Gastroesophageal sphincter (tissue), 3 donors: ENCODE results near the gene RNF123.

Experiments
- CTCF ChIP-seq, 4 experiments: fragments of 200-600 bp in 2 of 4; fragments of 450-650 bp in 2 of 4; sonication (generic) in 1 of 4; IDR thresholded peaks; one replicate each; pipeline ENCODE4 v1.5.1; 2017 to 2019; ENCODE audit warnings: antibody characterized with exemption in 4 of 4, mild to moderate bottlenecking in 2 of 4, moderate library complexity in 2 of 4
- EP300 ChIP-seq: sonication (generic); formaldehyde crosslinking; IDR thresholded peaks from one replicate; pipeline ENCODE4 v1.6.1; 2017; ENCODE audit warnings: antibody characterized with exemption, mild to moderate bottlenecking
- POLR2A ChIP-seq, 2 donors: fragments of 450-650 bp; IDR thresholded peaks; one replicate each; pipeline ENCODE4 v1.6.1; 2017; ENCODE audit warnings: antibody characterized with exemption in 2 of 2, mild to moderate bottlenecking in 2 of 2, moderate library complexity in 1 of 2

GRCh38 chr3:49717959-49718857 lies 28.9 kb downstream of the RNF123 start:
- TF ChIP-seq CTCF (IDR thresholded peaks at IDR 0.05) (no peak), POLR2A (IDR thresholded peaks at IDR 0.05) (no peak), EP300 (no peak)
